Vagina (tissue), 2 donors: Measurements from ENCODE around the gene PYGL.

Source experiments
- POLR2AphosphoS5 ChIP-seq, 2 donors: sonication (generic); formaldehyde crosslinking; IDR thresholded peaks; one replicate each; pipeline ENCODE4 v1.9.0; 2017; ENCODE audit warnings: antibody characterized with exemption in 2 of 2, mild to moderate bottlenecking in 2 of 2, low read depth in 1 of 2; ENCODE audit not compliant: insufficient read depth in 1 of 2
- TF ChIP-seq, protein P1 (sequence below), 3 experiments: fragments of 450-650 bp in 2 of 3; fragments of 200-600 bp in 1 of 3; sonication (generic) in 1 of 3; IDR thresholded peaks; one replicate each; pipeline ENCODE4 v1.5.1; 2017 to 2019; ENCODE audit warnings: antibody characterized with exemption in 3 of 3, mild to moderate bottlenecking in 2 of 3, moderate library complexity in 2 of 3

DNA sequence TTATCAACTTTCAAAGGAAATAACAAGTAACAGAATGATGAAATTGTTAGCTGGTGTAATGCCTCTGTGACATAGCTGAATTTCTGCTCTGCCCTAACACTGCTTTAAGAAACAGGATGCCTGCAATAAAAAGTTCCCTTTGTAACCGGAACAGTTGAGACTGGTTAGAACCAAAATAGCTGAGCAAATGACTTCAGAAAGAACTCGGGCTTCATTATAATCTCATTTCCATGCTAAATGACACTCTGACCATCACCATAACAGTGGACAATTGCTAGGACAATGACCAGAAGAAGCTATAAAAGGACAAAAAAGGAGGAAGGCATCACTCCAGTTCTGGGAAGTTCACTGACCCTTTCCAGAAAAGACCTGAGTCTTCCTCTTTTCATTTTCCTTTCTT is 23.5 kb upstream of the PYGL start:
- TF ChIP-seq POLR2AphosphoS5 (IDR thresholded peaks at IDR 0.05; ENCODE audit: insufficient read depth in 1 of 2, low read depth in 1 of 2), result no peak
- TF ChIP-seq, protein P1, sequence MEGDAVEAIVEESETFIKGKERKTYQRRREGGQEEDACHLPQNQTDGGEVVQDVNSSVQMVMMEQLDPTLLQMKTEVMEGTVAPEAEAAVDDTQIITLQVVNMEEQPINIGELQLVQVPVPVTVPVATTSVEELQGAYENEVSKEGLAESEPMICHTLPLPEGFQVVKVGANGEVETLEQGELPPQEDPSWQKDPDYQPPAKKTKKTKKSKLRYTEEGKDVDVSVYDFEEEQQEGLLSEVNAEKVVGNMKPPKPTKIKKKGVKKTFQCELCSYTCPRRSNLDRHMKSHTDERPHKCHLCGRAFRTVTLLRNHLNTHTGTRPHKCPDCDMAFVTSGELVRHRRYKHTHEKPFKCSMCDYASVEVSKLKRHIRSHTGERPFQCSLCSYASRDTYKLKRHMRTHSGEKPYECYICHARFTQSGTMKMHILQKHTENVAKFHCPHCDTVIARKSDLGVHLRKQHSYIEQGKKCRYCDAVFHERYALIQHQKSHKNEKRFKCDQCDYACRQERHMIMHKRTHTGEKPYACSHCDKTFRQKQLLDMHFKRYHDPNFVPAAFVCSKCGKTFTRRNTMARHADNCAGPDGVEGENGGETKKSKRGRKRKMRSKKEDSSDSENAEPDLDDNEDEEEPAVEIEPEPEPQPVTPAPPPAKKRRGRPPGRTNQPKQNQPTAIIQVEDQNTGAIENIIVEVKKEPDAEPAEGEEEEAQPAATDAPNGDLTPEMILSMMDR (IDR thresholded peaks at IDR 0.05), result no peak
